ENCODE results near the gene RALGPS1.

RALGPS1 gene

DNA sequence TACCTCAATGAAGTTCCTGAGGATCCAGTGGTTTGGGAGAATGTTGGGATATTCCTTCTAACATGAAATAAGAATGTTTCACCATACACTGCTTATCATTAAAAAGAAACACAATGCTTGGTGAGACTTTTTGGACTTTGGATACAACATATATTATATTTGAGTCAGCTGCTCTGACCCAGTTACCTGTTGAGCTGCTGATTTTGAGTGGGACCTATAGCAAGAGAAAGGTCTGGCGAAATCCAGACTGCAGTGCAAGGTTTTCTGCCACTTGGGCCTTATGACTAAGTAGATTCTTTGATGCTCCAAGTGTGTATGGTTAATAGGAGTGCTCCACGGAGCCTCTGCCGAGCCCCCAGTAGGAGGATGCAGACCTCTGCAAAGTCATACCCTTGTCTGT lies 10.0 kb upstream of the RALGPS1 start:
- H3K36me3 ChIP-seq (ENCODE audit: control insufficient read depth in 2 of 2, insufficient read depth in 2 of 2, low read length in 2 of 2): no peaks in the 10 kb centered on the region
- H3K4me3 ChIP-seq (ENCODE audit: low read length in 2 of 2): no peak overlapping the region
- H3K27me3 ChIP-seq (ENCODE audit: control insufficient read depth in 2 of 2, insufficient read depth in 2 of 2, low read length in 2 of 2): peaks cover 0 to 2% of the 10 kb centered on the region in 2 donors
- H3K4me1 ChIP-seq (ENCODE audit: control insufficient read depth in 2 of 2, insufficient read depth in 2 of 2, low read length in 2 of 2): no peaks in the 10 kb centered on the region
- H3K27ac ChIP-seq (ENCODE audit: low read depth in 2 of 2, low read length in 2 of 2): no peak overlapping the region
- H3K9me3 ChIP-seq (ENCODE audit: control insufficient read depth in 2 of 2, low read length in 2 of 2): peaks cover 0 to 4% of the 10 kb centered on the region in 2 donors
- H3K9ac ChIP-seq (ENCODE audit: low read depth in 1 of 2, low read length in 2 of 2): no peak overlapping the region

GRCh38 chr9:126906091-126906490 lies 8.5 kb upstream of the RALGPS1 start:
- Histone ChIP-seq H3K4me1 (ENCODE audit: control insufficient read depth in 2 of 2, insufficient read depth in 2 of 2, low read length in 2 of 2) (no peaks in the 10 kb centered on the region), H3K27me3 (ENCODE audit: control insufficient read depth in 2 of 2, insufficient read depth in 2 of 2, low read length in 2 of 2) (peaks cover 0 to 2% of the 10 kb centered on the region in 2 donors), H3K36me3 (ENCODE audit: control insufficient read depth in 2 of 2, insufficient read depth in 2 of 2, low read length in 2 of 2) (no peaks in the 10 kb centered on the region), H3K9ac (ENCODE audit: low read depth in 1 of 2, low read length in 2 of 2) (no peak overlapping the region), H3K4me3 (ENCODE audit: low read length in 2 of 2) (no peak overlapping the region), H3K9me3 (ENCODE audit: control insufficient read depth in 2 of 2, low read length in 2 of 2) (peaks cover 0 to 4% of the 10 kb centered on the region in 2 donors), H3K27ac (ENCODE audit: low read depth in 2 of 2, low read length in 2 of 2) (no peak overlapping the region)

DNA sequence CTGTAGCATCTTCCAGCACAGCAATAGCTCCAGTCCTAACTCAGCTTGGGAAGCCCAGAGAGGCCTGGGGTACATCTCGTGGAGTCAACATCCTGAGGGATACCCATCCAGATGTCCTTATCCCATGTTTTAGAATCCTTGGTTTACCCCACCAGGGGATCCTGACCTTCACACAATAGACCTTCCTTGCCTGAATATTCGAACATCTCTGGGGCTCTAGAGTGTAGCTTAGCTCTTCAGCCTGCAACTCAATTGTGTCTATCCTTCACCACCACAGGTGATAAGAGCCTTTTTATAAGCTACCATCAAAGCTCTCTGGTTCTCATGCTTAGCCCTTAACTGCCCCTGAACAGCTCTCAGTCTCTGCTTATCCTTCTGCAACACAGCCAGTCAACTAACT lies 7.5 kb upstream of the RALGPS1 start:
- no peaks in the 10 kb centered on the region for H3K9me3 ChIP-seq (ENCODE audit: control insufficient read depth in 2 of 2, low read length in 2 of 2)
- H3K9ac ChIP-seq (ENCODE audit: low read depth in 1 of 2, low read length in 2 of 2): no peak overlapping the region
- H3K27ac ChIP-seq (ENCODE audit: low read depth in 2 of 2, low read length in 2 of 2): no peak overlapping the region
- no peaks in the 10 kb centered on the region for H3K4me1 ChIP-seq (ENCODE audit: control insufficient read depth in 2 of 2, insufficient read depth in 2 of 2, low read length in 2 of 2)
- peaks cover 0 to 2% of the 10 kb centered on the region in 2 donors for H3K27me3 ChIP-seq (ENCODE audit: control insufficient read depth in 2 of 2, insufficient read depth in 2 of 2, low read length in 2 of 2)
- H3K4me3 ChIP-seq (ENCODE audit: low read length in 2 of 2): no peak overlapping the region
- H3K36me3 ChIP-seq (ENCODE audit: control insufficient read depth in 2 of 2, insufficient read depth in 2 of 2, low read length in 2 of 2): no peaks in the 10 kb centered on the region

- H3K4me3 ChIP-seq (ENCODE audit: low read length in 2 of 2): peak overlapping the region; percentile 67 to 79
- peaks cover 8 to 9% of the 10 kb centered on the region in 2 donors for H3K4me1 ChIP-seq (ENCODE audit: control insufficient read depth in 2 of 2, insufficient read depth in 2 of 2, low read length in 2 of 2)
- H3K36me3 ChIP-seq (ENCODE audit: control insufficient read depth in 2 of 2, insufficient read depth in 2 of 2, low read length in 2 of 2): no peaks in the 10 kb centered on the region
- no peaks in the 10 kb centered on the region for H3K9me3 ChIP-seq (ENCODE audit: control insufficient read depth in 2 of 2, low read length in 2 of 2)
- peak overlapping the region; percentile 22 to 90 for H3K27ac ChIP-seq (ENCODE audit: low read depth in 2 of 2, low read length in 2 of 2)
- H3K9ac ChIP-seq (ENCODE audit: low read depth in 1 of 2, low read length in 2 of 2): peak overlapping the region; percentile 63 to 77
- no peaks in the 10 kb centered on the region for H3K27me3 ChIP-seq (ENCODE audit: control insufficient read depth in 2 of 2, insufficient read depth in 2 of 2, low read length in 2 of 2)
These were observed 767 bp downstream of the RALGPS1 start for GRCh38 chr9:126915281-126915816.

DNA sequence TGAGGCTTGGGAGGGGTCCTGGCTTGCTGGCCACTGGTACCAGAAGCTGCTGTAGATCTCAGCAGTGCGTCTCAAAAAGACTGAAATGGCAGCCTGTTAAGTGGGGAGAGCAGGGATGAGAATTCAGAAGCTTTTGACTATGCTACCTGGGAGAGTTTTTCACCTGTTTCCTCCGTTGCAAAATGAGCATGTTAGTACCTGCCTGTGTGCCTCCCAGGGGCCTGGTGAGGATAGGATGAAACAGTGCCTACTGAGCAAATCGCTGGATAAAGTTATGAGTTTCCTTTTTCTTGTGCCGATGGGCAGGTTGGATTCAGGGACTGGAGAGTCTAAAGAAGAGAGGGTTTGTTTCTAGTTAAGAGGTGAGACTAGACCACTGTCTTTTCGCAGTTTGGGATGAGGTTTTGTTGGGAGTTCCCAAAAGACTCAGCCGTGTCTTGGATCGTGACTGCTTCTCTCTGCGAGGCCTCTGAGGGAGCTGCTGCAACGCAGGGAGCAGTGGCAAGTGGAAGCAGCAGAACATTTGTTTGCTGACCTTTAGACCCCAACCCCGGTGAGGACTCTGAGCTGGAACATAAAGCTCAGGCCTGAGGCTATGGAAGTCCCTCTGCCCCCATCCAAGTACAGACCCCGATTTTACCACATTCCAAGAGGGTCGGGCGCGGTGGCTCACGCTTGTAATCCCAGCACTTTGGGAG lies 1.4 kb downstream of the RALGPS1 start:
- H3K9ac ChIP-seq (ENCODE audit: low read depth in 1 of 2, low read length in 2 of 2): peak overlapping the region; percentile 63 to 77
- H3K4me3 ChIP-seq (ENCODE audit: low read length in 2 of 2): peak overlapping the region; percentile 67 to 79

GRCh38 chr9:126916909-126917308 lies 2.3 kb downstream of the RALGPS1 start:
- Histone ChIP-seq H3K4me3 (ENCODE audit: low read length in 2 of 2) (no peak overlapping the region), H3K9me3 (ENCODE audit: control insufficient read depth in 2 of 2, low read length in 2 of 2) (no peaks in the 10 kb centered on the region), H3K27ac (ENCODE audit: low read depth in 2 of 2, low read length in 2 of 2) (no peak overlapping the region), H3K9ac (ENCODE audit: low read depth in 1 of 2, low read length in 2 of 2) (no peak overlapping the region), H3K36me3 (ENCODE audit: control insufficient read depth in 2 of 2, insufficient read depth in 2 of 2, low read length in 2 of 2) (no peaks in the 10 kb centered on the region), H3K27me3 (ENCODE audit: control insufficient read depth in 2 of 2, insufficient read depth in 2 of 2, low read length in 2 of 2) (no peaks in the 10 kb centered on the region), H3K4me1 (ENCODE audit: control insufficient read depth in 2 of 2, insufficient read depth in 2 of 2, low read length in 2 of 2) (peaks cover 8 to 9% of the 10 kb centered on the region in 2 donors)

More for the DNA sequence above, 1.4 kb downstream of the RALGPS1 start:
- Histone ChIP-seq H3K9me3 (ENCODE audit: control insufficient read depth in 2 of 2, low read length in 2 of 2) (no peaks in the 10 kb centered on the region), H3K27ac (ENCODE audit: low read depth in 2 of 2, low read length in 2 of 2) (peak overlapping the region; percentile 22 to 61), H3K27me3 (ENCODE audit: control insufficient read depth in 2 of 2, insufficient read depth in 2 of 2, low read length in 2 of 2) (no peaks in the 10 kb centered on the region), H3K36me3 (ENCODE audit: control insufficient read depth in 2 of 2, insufficient read depth in 2 of 2, low read length in 2 of 2) (no peaks in the 10 kb centered on the region), H3K4me1 (ENCODE audit: control insufficient read depth in 2 of 2, insufficient read depth in 2 of 2, low read length in 2 of 2) (peaks cover 8 to 9% of the 10 kb centered on the region in 2 donors)

DNA sequence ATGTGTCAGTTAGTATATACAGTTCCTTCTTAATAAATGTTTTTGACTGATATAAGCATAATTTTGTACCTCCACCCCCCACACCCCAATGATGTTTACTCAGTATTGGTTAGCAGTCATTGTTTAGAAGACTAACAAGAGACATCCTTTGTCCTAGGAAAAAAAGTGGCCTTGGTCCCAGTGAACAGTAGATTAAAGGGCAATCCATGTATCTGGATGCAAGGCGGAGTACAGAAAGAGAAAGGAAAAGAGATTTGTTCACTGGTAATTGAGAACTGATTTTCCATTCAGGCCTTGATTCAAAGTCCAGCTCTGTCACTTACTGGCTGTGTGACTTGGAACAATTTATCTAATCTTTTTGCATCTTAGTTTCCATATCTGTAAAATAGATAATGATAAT lies 4.6 kb downstream of the RALGPS1 start:
- H3K9me3 ChIP-seq (ENCODE audit: control insufficient read depth in 2 of 2, low read length in 2 of 2): no peaks in the 10 kb centered on the region
- H3K4me3 ChIP-seq (ENCODE audit: low read length in 2 of 2): no peak overlapping the region
- H3K36me3 ChIP-seq (ENCODE audit: control insufficient read depth in 2 of 2, insufficient read depth in 2 of 2, low read length in 2 of 2): no peaks in the 10 kb centered on the region
- no peak overlapping the region for H3K9ac ChIP-seq (ENCODE audit: low read depth in 1 of 2, low read length in 2 of 2)
- H3K27ac ChIP-seq (ENCODE audit: low read depth in 2 of 2, low read length in 2 of 2): no peak overlapping the region
- H3K27me3 ChIP-seq (ENCODE audit: control insufficient read depth in 2 of 2, insufficient read depth in 2 of 2, low read length in 2 of 2): no peaks in the 10 kb centered on the region
- H3K4me1 ChIP-seq (ENCODE audit: control insufficient read depth in 2 of 2, insufficient read depth in 2 of 2, low read length in 2 of 2): peaks cover 6 to 9% of the 10 kb centered on the region in 2 donors

DNA sequence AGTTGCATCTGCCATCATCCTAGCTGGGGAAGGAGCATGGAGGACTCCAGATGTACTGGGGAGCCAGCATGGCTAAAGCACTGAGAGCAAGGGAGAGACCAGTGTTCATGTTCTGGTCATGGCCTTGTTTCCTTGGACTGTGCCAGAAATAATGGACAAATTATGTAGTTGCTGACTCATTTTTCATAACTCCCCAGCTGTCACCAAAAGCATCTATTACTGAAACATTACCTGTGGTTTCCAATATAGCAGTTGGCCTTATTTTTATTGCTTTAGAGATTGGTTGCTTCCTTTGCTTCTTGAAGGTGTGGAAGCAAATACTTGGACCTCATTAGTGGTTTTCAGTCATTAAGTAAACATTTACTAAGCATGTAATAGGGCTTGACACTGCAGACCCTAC lies 11.3 kb downstream of the RALGPS1 start:
- Histone ChIP-seq H3K36me3 (ENCODE audit: control insufficient read depth in 2 of 2, insufficient read depth in 2 of 2, low read length in 2 of 2) (no peaks in the 10 kb centered on the region), H3K4me1 (ENCODE audit: control insufficient read depth in 2 of 2, insufficient read depth in 2 of 2, low read length in 2 of 2) (no peaks in the 10 kb centered on the region), H3K9ac (ENCODE audit: low read depth in 1 of 2, low read length in 2 of 2) (no peak overlapping the region), H3K27me3 (ENCODE audit: control insufficient read depth in 2 of 2, insufficient read depth in 2 of 2, low read length in 2 of 2) (no peaks in the 10 kb centered on the region), H3K4me3 (ENCODE audit: low read length in 2 of 2) (no peak overlapping the region), H3K9me3 (ENCODE audit: control insufficient read depth in 2 of 2, low read length in 2 of 2) (no peaks in the 10 kb centered on the region), H3K27ac (ENCODE audit: low read depth in 2 of 2, low read length in 2 of 2) (no peak overlapping the region)

- H3K4me3 ChIP-seq (ENCODE audit: low read length in 2 of 2): no peak overlapping the region
- H3K27ac ChIP-seq (ENCODE audit: low read depth in 2 of 2, low read length in 2 of 2): no peak overlapping the region
- H3K36me3 ChIP-seq (ENCODE audit: control insufficient read depth in 2 of 2, insufficient read depth in 2 of 2, low read length in 2 of 2): no peaks in the 10 kb centered on the region
- no peak overlapping the region for H3K9ac ChIP-seq (ENCODE audit: low read depth in 1 of 2, low read length in 2 of 2)
- H3K4me1 ChIP-seq (ENCODE audit: control insufficient read depth in 2 of 2, insufficient read depth in 2 of 2, low read length in 2 of 2): no peaks in the 10 kb centered on the region
- no peaks in the 10 kb centered on the region for H3K9me3 ChIP-seq (ENCODE audit: control insufficient read depth in 2 of 2, low read length in 2 of 2)
- no peaks in the 10 kb centered on the region for H3K27me3 ChIP-seq (ENCODE audit: control insufficient read depth in 2 of 2, insufficient read depth in 2 of 2, low read length in 2 of 2)
These were observed 11.8 kb downstream of the RALGPS1 start for GRCh38 chr9:126926364-126926763.

GRCh38 chr9:126927419-126927818 lies 12.8 kb downstream of the RALGPS1 start:
- no peak overlapping the region for H3K27ac ChIP-seq (ENCODE audit: low read depth in 2 of 2, low read length in 2 of 2)
- H3K27me3 ChIP-seq (ENCODE audit: control insufficient read depth in 2 of 2, insufficient read depth in 2 of 2, low read length in 2 of 2): no peaks in the 10 kb centered on the region

More at GRCh38 chr9:126927419-126927818, 12.8 kb downstream of the RALGPS1 start:
- Histone ChIP-seq H3K36me3 (ENCODE audit: control insufficient read depth in 2 of 2, insufficient read depth in 2 of 2, low read length in 2 of 2) (no peaks in the 10 kb centered on the region), H3K4me3 (ENCODE audit: low read length in 2 of 2) (no peak overlapping the region), H3K9me3 (ENCODE audit: control insufficient read depth in 2 of 2, low read length in 2 of 2) (no peaks in the 10 kb centered on the region), H3K4me1 (ENCODE audit: control insufficient read depth in 2 of 2, insufficient read depth in 2 of 2, low read length in 2 of 2) (no peaks in the 10 kb centered on the region), H3K9ac (ENCODE audit: low read depth in 1 of 2, low read length in 2 of 2) (no peak overlapping the region)

All from mucosa of rectum (tissue), 2 donors.